GM12874 (cell line): ENCODE data around the gene TTC22.

ENCODE experiments used
- TF ChIP-seq, protein P1 (sequence below): IDR thresholded peaks from 2 replicates; pipeline ENCODE4 v1.5.1; 2011; ENCODE audit warnings: low read depth, mild to moderate bottlenecking, control low read depth, low read length, moderate library complexity; ENCODE audit not compliant: insufficient read depth

TTC22 gene

DNA sequence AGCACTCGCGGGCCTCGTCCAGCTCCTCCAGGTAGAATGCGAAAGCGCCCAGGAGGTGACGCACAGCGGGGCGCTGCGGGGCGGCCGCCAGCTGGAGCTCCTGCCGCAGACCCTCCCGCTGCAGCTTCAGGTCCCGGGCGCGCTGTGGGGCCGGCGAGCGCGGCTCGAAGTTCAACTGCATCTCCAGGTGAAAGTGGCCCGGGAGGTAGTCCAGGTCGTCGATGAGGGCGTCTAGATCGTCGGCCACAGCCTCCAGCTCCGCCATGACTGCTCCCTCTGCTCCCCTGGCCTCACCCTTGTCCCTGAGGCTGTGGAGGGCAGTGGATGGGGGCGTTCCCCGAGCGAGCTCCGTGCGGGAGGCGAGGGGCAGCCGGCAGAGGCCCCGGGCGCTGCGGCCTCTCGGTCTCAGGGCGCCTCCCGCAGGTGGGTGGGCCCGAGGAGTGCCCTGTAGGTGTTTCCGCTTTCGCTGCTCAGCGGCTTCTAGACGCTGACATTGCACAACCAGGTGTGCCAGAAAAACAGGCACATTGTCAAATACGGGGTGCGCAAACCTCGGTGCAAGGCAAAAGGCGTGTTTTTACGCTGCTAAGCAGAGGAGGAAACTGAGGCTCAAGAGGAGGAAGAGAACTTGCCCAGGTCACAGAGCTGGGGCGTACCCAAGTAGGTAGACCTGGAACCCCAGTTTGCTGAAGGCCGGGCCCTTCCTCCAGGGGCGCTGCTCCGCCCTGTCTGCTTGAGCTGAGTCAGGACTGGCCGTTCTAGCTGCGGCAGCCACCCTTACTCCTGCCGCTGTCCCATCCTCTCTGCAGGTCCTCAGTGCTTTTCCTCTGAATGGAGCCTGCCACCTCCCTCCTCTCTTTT is at the start of gene TTC22:
TTC22 (minus strand) TSS at position 425 of the 861 bp plus-strand sequence; CDS start at position 265, 160 bp downstream.
- TF ChIP-seq, protein P1, sequence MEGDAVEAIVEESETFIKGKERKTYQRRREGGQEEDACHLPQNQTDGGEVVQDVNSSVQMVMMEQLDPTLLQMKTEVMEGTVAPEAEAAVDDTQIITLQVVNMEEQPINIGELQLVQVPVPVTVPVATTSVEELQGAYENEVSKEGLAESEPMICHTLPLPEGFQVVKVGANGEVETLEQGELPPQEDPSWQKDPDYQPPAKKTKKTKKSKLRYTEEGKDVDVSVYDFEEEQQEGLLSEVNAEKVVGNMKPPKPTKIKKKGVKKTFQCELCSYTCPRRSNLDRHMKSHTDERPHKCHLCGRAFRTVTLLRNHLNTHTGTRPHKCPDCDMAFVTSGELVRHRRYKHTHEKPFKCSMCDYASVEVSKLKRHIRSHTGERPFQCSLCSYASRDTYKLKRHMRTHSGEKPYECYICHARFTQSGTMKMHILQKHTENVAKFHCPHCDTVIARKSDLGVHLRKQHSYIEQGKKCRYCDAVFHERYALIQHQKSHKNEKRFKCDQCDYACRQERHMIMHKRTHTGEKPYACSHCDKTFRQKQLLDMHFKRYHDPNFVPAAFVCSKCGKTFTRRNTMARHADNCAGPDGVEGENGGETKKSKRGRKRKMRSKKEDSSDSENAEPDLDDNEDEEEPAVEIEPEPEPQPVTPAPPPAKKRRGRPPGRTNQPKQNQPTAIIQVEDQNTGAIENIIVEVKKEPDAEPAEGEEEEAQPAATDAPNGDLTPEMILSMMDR: peak; percentile 80

DNA sequence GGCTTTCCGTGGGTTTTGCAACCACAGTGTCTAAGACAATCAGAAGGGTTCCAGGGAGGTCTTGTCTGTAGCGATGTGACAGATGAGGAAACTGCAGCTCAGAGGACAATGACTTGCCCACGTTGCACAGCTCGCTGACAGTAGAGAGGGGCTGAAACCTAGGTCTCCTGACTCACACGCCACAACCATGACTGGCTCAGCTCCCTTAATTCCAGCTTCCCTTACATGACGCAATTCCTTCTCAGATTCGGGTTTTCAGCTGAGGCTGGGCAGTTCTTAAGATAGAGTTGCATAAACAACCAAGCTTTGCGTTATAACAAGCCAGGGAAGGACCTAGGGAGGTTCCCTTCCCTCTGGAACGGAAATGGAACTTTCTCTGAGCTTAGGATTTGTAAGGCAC is 49.6 kb upstream of the TTC22 start:
- TF ChIP-seq, protein P1: no peak

GRCh38 chr1:54850069-54850730 is 49.1 kb upstream of the TTC22 start:
- TF ChIP-seq, protein P1: no peak

- TF ChIP-seq, protein P1: no peak
Observed at GRCh38 chr1:54849219-54850068, 48.3 kb upstream of the TTC22 start.

GRCh38 chr1:54848134-54848948 is 47.2 kb upstream of the TTC22 start:
- TF ChIP-seq, protein P1: no peak

GRCh38 chr1:54846716-54847284 is 45.7 kb upstream of the TTC22 start:
- TF ChIP-seq, protein P1: no peak
